ENCODE results near the gene NKX3-2.
"Not testable (repeated sequence)": the region's sequence is repeated elsewhere in the genome, so short reads cannot be mapped to it uniquely, and the experiment has no call there.

NKX3-2 gene

GRCh38 chr4:13543839-13544605, at the start of gene NKX3-2:
Gene NKX3-2, minus strand, starts transcription at chr4:13544508. Its CDS starts 94 bp downstream, at chr4:13544414.
- DNase-seq = peak; percentile 17 to 32
- TF ChIP-seq GATA1 (IDR thresholded peaks at IDR 0.05; ENCODE audit: low read depth, low read length) (no peak), POLR2A (IDR thresholded peaks at IDR 0.05; ENCODE audit: low read length) (no peak)

- TF ChIP-seq POLR2A (IDR thresholded peaks at IDR 0.05; ENCODE audit: low read length) (no peak), GATA1 (IDR thresholded peaks at IDR 0.05; ENCODE audit: low read depth, low read length) (no peak)
- DNase-seq = no peak
These were observed 47.9 kb upstream of the NKX3-2 start for GRCh38 chr4:13592220-13592619.

- TF ChIP-seq GATA1 (IDR thresholded peaks at IDR 0.05; ENCODE audit: low read depth, low read length) (no peak), POLR2A (IDR thresholded peaks at IDR 0.05; ENCODE audit: low read length) (no peak)
These were observed 46.5 kb upstream of the NKX3-2 start for GRCh38 chr4:13590766-13591165.

DNA sequence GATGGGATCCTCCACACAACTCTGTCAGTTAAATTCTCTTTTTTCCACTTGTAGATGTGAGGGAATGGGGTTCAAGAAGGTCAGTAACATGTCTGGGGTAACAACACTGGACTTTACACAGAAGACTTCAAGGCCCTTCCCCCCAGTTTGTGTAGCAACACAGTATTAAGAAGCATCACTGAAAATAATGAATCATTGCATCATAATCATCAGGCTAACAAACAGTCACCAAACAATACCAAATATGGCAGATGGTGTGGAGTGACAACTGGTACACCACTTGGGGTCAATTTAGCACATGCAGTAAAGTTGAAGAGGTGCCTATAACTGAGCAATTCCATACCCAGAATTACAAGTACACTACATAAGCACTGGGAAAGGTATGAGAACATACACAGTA, 44.6 kb upstream of the NKX3-2 start:
- TF ChIP-seq GATA1 (IDR thresholded peaks at IDR 0.05; ENCODE audit: low read depth, low read length) (no peak), POLR2A (IDR thresholded peaks at IDR 0.05; ENCODE audit: low read length) (no peak)
- no peak for DNase-seq

More at GRCh38 chr4:13590766-13591165, 46.5 kb upstream of the NKX3-2 start:
- DNase-seq = no peak

DNA sequence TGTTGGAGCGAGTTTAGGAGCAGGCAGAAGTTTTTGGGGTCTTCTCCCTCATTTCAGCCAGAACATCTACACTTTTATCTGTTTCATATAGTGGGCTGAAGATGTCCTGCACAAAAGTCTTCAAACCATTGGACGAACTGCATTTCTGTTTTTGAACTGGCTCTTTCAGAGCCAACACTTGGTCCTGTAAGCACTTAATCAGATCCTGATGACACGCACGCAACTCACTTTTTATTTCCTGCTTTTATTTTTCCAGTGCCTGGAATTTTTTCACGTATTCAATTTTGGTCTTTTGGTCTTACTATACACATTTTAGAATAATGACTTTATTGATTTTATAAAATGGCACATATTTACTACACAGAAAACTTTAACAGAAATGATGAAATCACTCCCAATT, 40.2 kb upstream of the NKX3-2 start:
- no peak for TF ChIP-seq GATA1 (IDR thresholded peaks at IDR 0.05; ENCODE audit: low read depth, low read length)
- no peak for TF ChIP-seq POLR2A (IDR thresholded peaks at IDR 0.05; ENCODE audit: low read length)
- DNase-seq = no peak

DNA sequence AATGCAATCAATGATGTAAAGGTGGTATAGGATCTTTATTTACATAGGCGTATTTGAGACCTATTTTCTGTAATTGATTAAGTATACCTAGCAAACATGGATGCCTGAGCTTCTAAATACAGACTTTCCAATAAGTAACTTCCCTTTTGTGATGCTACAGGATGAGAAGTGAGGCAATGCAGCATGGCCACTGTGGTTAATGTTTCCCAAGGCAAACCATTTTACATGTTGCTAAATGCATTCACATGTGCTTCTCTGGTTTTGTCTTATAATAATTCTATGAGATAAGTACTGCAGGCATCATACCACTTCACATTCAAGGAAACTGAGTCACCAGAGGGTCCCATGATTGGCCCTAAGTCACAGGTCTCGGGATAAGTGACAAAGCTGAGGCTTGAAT, 35.7 kb upstream of the NKX3-2 start:
- DNase-seq = no peak
- no peak for TF ChIP-seq POLR2A (IDR thresholded peaks at IDR 0.05; ENCODE audit: low read length)
- no peak for TF ChIP-seq GATA1 (IDR thresholded peaks at IDR 0.05; ENCODE audit: low read depth, low read length)

GRCh38 chr4:13577660-13578059, 33.4 kb upstream of the NKX3-2 start:
- TF ChIP-seq GATA1 (IDR thresholded peaks at IDR 0.05; ENCODE audit: low read depth, low read length) (no peak), POLR2A (IDR thresholded peaks at IDR 0.05; ENCODE audit: low read length) (no peak)
- DNase-seq = no peak

GRCh38 chr4:13570916-13571315, 26.6 kb upstream of the NKX3-2 start:
- TF ChIP-seq GATA1 (IDR thresholded peaks at IDR 0.05; ENCODE audit: low read depth, low read length) (no peak), POLR2A (IDR thresholded peaks at IDR 0.05; ENCODE audit: low read length) (no peak)
- DNase-seq = no peak

- DNase-seq = no peak
- TF ChIP-seq POLR2A (IDR thresholded peaks at IDR 0.05; ENCODE audit: low read length) = no peak
- TF ChIP-seq GATA1 (IDR thresholded peaks at IDR 0.05; ENCODE audit: low read depth, low read length) = no peak
These were observed 22.8 kb upstream of the NKX3-2 start for GRCh38 chr4:13567125-13567524.

DNA sequence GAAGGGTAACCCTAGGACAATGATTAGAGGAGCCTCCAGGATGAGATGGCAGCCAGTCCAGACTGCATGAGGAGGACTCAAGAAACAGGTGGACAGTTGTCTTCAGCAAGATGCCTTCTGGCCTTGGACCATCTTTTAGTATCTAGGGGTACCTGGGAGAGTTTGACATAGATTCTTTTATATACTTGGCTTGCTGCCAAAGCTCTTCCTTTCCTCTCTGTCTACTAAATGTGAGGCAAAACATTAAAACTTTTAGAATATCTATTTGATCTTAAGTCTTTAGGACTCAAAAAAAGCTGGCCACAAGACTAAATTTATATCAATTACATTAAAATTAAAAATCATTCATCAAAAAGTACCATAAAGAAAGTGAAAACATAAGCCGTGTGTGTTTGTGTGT, 18.6 kb upstream of the NKX3-2 start:
- TF ChIP-seq POLR2A (IDR thresholded peaks at IDR 0.05; ENCODE audit: low read length) (no peak), GATA1 (IDR thresholded peaks at IDR 0.05; ENCODE audit: low read depth, low read length) (no peak)
- no peak for DNase-seq

- DNase-seq = no peak
- TF ChIP-seq GATA1 (IDR thresholded peaks at IDR 0.05; ENCODE audit: low read depth, low read length) (no peak), POLR2A (IDR thresholded peaks at IDR 0.05; ENCODE audit: low read length) (no peak)
These were observed 17.4 kb upstream of the NKX3-2 start for GRCh38 chr4:13561673-13562072.

GRCh38 chr4:13560111-13560510, 15.8 kb upstream of the NKX3-2 start:
- not testable (repeated sequence) for DNase-seq

- no peak for TF ChIP-seq GATA1 (IDR thresholded peaks at IDR 0.05; ENCODE audit: low read depth, low read length)
- TF ChIP-seq POLR2A (IDR thresholded peaks at IDR 0.05; ENCODE audit: low read length) = no peak
- no peak for DNase-seq
These were observed 15.1 kb upstream of the NKX3-2 start for GRCh38 chr4:13559413-13559812.

GRCh38 chr4:13558881-13559280, 14.6 kb upstream of the NKX3-2 start:
- TF ChIP-seq POLR2A (IDR thresholded peaks at IDR 0.05; ENCODE audit: low read length) (no peak), GATA1 (IDR thresholded peaks at IDR 0.05; ENCODE audit: low read depth, low read length) (no peak)
- no peak for DNase-seq

GRCh38 chr4:13555325-13555724, 11.0 kb upstream of the NKX3-2 start:
- TF ChIP-seq GATA1 (IDR thresholded peaks at IDR 0.05; ENCODE audit: low read depth, low read length) = no peak
- TF ChIP-seq POLR2A (IDR thresholded peaks at IDR 0.05; ENCODE audit: low read length) = no peak
- no peak for DNase-seq

All from erythroblast (primary cell).